ENCODE measurements around the gene RSU1.

DNA sequence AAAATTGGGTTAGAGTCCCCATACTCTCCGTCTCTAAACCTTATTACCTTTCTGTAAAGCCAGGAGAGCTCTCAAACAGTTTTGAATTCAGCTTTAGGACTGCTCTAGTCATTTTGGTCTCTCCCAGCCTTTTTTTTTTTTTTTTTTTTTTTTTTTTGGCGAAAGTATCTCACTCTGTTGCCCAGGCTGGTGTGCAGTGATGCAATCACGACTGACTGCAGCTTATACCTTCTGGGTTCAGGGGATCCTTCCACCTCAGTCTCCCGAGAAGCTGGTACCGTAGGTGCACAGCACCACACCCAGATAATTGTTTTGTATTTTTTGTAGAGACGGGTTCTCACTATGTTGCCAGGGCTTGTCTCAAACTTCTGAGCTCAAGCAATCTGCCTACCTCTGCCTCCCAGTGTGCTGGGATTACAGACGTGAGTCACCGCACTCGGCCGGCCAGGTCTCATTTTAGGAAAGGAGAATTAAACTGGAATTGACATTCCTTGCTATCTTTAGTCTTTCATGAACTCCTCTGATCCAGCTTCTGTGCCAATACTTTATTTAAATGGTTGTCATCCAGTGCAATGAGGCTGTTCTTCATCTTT, 31.4 kb upstream of the RSU1 start:
- TF ChIP-seq EZH2phosphoT487 (IDR thresholded peaks at IDR 0.05; ENCODE audit: insufficient read depth, low read depth) (no peak), EZH2 (IDR thresholded peaks at IDR 0.05; ENCODE audit: insufficient read depth, poor library complexity, severe bottlenecking) (no peak)

Measured in GM23248 (cell line).